ENCODE measurements around the gene PNPLA5.

Gene PNPLA5

GRCh38 chr22:43884600-43885318, 7.1 kb downstream of the PNPLA5 start:
- H3K27ac Mint-ChIP-seq = no peak overlapping the region
- H3K4me3 Mint-ChIP-seq = no peak overlapping the region
- peaks cover 64% of the 10 kb centered on the region for H3K27me3 Mint-ChIP-seq (ENCODE audit: low read depth)
- H3K36me3 Mint-ChIP-seq (ENCODE audit: low read depth) = no peaks in the 10 kb centered on the region
- H3K4me1 Mint-ChIP-seq = no peaks in the 10 kb centered on the region
- TF ChIP-seq CTCF (IDR thresholded peaks at IDR 0.05; ENCODE audit: unreplicated experiment in 3 of 3) = peak; percentile 57 to 68 (median 61)
- H3K9me3 Mint-ChIP-seq = peaks cover 3% of the 10 kb centered on the region

GRCh38 chr22:43883719-43884415, 7.9 kb downstream of the PNPLA5 start:
- Mint-ChIP-seq H3K9me3 (peaks cover 3% of the 10 kb centered on the region), H3K4me3 (no peak overlapping the region), H3K27ac (no peak overlapping the region), H3K4me1 (no peaks in the 10 kb centered on the region), H3K36me3 (ENCODE audit: low read depth) (no peaks in the 10 kb centered on the region), H3K27me3 (ENCODE audit: low read depth) (peaks cover 58% of the 10 kb centered on the region)
- no peak for TF ChIP-seq CTCF (IDR thresholded peaks at IDR 0.05; ENCODE audit: unreplicated experiment in 3 of 3)

GRCh38 chr22:43883012-43883661, 8.7 kb downstream of the PNPLA5 start:
- peaks cover 56% of the 10 kb centered on the region for H3K27me3 Mint-ChIP-seq (ENCODE audit: low read depth)
- H3K9me3 Mint-ChIP-seq = peaks cover 3% of the 10 kb centered on the region
- no peak overlapping the region for H3K27ac Mint-ChIP-seq
- no peaks in the 10 kb centered on the region for H3K4me1 Mint-ChIP-seq
- no peaks in the 10 kb centered on the region for H3K36me3 Mint-ChIP-seq (ENCODE audit: low read depth)
- no peak overlapping the region for H3K4me3 Mint-ChIP-seq
- TF ChIP-seq CTCF (IDR thresholded peaks at IDR 0.05; ENCODE audit: unreplicated experiment in 3 of 3) = peak; percentile 40 to 59 (median 49)

GRCh38 chr22:43882122-43882767, 9.6 kb downstream of the PNPLA5 start:
- H3K27me3 Mint-ChIP-seq (ENCODE audit: low read depth) = peaks cover 54% of the 10 kb centered on the region
- no peak overlapping the region for H3K27ac Mint-ChIP-seq
- H3K36me3 Mint-ChIP-seq (ENCODE audit: low read depth) = no peaks in the 10 kb centered on the region
- peaks cover 3% of the 10 kb centered on the region for H3K9me3 Mint-ChIP-seq
- no peaks in the 10 kb centered on the region for H3K4me1 Mint-ChIP-seq
- TF ChIP-seq CTCF (IDR thresholded peaks at IDR 0.05; ENCODE audit: unreplicated experiment in 3 of 3) = no peak
- no peak overlapping the region for H3K4me3 Mint-ChIP-seq

GRCh38 chr22:43881091-43882061, 10.4 kb downstream of the PNPLA5 start:
- H3K4me3 Mint-ChIP-seq = no peak overlapping the region
- H3K36me3 Mint-ChIP-seq (ENCODE audit: low read depth) = no peaks in the 10 kb centered on the region

More at GRCh38 chr22:43881091-43882061, 10.4 kb downstream of the PNPLA5 start:
- Mint-ChIP-seq H3K27ac (no peak overlapping the region), H3K4me1 (no peaks in the 10 kb centered on the region), H3K27me3 (ENCODE audit: low read depth) (peaks cover 51% of the 10 kb centered on the region), H3K9me3 (peaks cover 3% of the 10 kb centered on the region)
- TF ChIP-seq CTCF (IDR thresholded peaks at IDR 0.05; ENCODE audit: unreplicated experiment in 3 of 3) = no peak

Data from nephron (organoid).